Measurements from ENCODE around the gene ANKRD44.

DNA sequence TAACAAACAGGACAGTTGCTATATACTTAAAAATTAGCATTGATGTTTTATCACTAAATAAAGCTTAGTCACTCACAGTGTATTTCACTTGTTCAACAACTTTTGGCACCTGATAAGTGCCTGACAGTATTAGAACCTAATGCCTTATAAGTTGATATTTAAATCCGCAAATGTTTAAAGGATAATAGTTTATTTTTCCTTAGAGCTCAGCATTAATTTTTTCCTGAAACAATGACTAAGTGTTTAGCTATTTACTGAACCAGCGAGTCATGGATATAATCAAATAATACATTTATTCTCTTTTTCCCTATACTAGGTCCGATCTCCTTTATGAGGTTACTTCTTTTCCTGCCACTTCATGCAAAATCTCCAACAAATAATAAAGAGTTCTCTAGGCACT lies 238.0 kb downstream of the ANKRD44 start:
- TF ChIP-seq, protein P1, sequence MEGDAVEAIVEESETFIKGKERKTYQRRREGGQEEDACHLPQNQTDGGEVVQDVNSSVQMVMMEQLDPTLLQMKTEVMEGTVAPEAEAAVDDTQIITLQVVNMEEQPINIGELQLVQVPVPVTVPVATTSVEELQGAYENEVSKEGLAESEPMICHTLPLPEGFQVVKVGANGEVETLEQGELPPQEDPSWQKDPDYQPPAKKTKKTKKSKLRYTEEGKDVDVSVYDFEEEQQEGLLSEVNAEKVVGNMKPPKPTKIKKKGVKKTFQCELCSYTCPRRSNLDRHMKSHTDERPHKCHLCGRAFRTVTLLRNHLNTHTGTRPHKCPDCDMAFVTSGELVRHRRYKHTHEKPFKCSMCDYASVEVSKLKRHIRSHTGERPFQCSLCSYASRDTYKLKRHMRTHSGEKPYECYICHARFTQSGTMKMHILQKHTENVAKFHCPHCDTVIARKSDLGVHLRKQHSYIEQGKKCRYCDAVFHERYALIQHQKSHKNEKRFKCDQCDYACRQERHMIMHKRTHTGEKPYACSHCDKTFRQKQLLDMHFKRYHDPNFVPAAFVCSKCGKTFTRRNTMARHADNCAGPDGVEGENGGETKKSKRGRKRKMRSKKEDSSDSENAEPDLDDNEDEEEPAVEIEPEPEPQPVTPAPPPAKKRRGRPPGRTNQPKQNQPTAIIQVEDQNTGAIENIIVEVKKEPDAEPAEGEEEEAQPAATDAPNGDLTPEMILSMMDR (IDR thresholded peaks at IDR 0.05): no peak
- no peak for TF ChIP-seq ZFX (IDR thresholded peaks at IDR 0.05; ENCODE audit: borderline replicate concordance)

Measured in 22Rv1 (cell line).